C4-2B (cell line): ENCODE results near the gene RAB42.

Experiments used
- CTCF ChIP-seq: fragments of 450-650 bp; conservative IDR thresholded peaks from 2 replicates; pipeline ENCODE4 v1.5.1; 2017; ENCODE audit warnings: mild to moderate bottlenecking
- ZFX ChIP-seq: fragments of 450-650 bp; IDR thresholded peaks from 2 replicates; pipeline ENCODE4 v1.6.1; 2017

- TF ChIP-seq CTCF (no peak), ZFX (no peak)
Observed at GRCh38 chr1:28571911-28572310, 20.2 kb upstream of the RAB42 start.
